K562 (cell line): ENCODE data around the gene CWC22. TPM values are rescaled to one million over a fixed set of nuclear protein-coding genes. Genes with fewer than 3 reads are reported as not detected.

Experiments
- ATAC-seq: fragments of 200-7000 bp; cut with Tn5 transposase; 3 replicates; pipeline ENCODE4 v1.9.1; 2020; ENCODE audit warnings: moderate library complexity
- BruUV-seq: library from RNA; stranded (reverse); fragments of 400-500 nt; replicated peaks from 2 replicates; lab custom pipeline; 2021; lab: Mats Ljungman, UMichigan
- CTCF ChIA-PET: fragments of 300-600 bp; formaldehyde crosslinking; extraction: SDS; loops from one replicate; lab custom pipeline; 2021; ENCODE audit warnings: low intra/inter-chr PET ratio; lab: Yijun Ruan, JAX
- POLR2A ChIA-PET: fragments of 300-600, 350-650 bp; sonication (Branson Sonifier 250); formaldehyde crosslinking; extraction: SDS; loops from one replicate; lab custom pipeline; 2021; ENCODE audit warnings: antibody characterized with exemption, inconsistent platforms; lab: Yijun Ruan, JAX
- DNase-seq, 4 experiments: peaks; one replicate each; pipeline versions ENCODE4 v3.0.0 to v3.0.0-alpha.2; 2011 to 2018; ENCODE audit warnings: low spot score in 3 of 4, mixed read lengths in 3 of 4; ENCODE audit errors: extremely low read depth in 1 of 4
- FAIRE-seq: peaks from 2 replicates; lab custom pipeline; 2011; peaks lifted over from hg19 to GRCh38; lab: Jason Lieb, UNC
- H2AFZ ChIP-seq: 2 replicates; pipeline ENCODE4 v1.6.0; 2011; ENCODE audit warnings: low read depth, low read length, control low read depth, inconsistent platforms
- H3K27ac ChIP-seq: fragments of 200-600 bp; 3 replicates; pipeline ENCODE4 v1.8.0; 2011; ENCODE audit warnings: low read depth, mild to moderate bottlenecking, control low read depth, inconsistent platforms, low read length, moderate library complexity, mixed read lengths; ENCODE audit errors: extremely low read depth
- H3K27me3 ChIP-seq, 2 experiments: fragments of 300-600 bp in 1 of 2; 2 replicates in 1 of 2; 3 replicates in 1 of 2; pipeline versions ENCODE4 v1.6.0 to v1.8.0; 2011; ENCODE audit warnings: inconsistent platforms in 2 of 2, low read length in 2 of 2, mild to moderate bottlenecking in 1 of 2, mixed read lengths in 1 of 2, moderate library complexity in 1 of 2; ENCODE audit not compliant: control insufficient read depth in 2 of 2, insufficient read depth in 2 of 2
- H3K36me3 ChIP-seq: fragments of 300-600 bp; 3 replicates; pipeline ENCODE4 v1.8.0; 2011; ENCODE audit warnings: mild to moderate bottlenecking, low read length, inconsistent platforms; ENCODE audit not compliant: control insufficient read depth, insufficient read depth
- H3K4me1 ChIP-seq, 2 experiments: fragments of 200-600 bp in 1 of 2; replicated peaks in 1 of 2; 2 replicates in 1 of 2; 3 replicates in 1 of 2; pipeline versions ENCODE4 v1.5.1 to v1.8.0; 2011; ENCODE audit warnings: inconsistent platforms in 2 of 2, low read length in 2 of 2, mild to moderate bottlenecking in 1 of 2, mixed read lengths in 1 of 2, moderate library complexity in 1 of 2; ENCODE audit not compliant: control insufficient read depth in 2 of 2, insufficient read depth in 2 of 2
- H3K4me2 ChIP-seq: 2 replicates; pipeline ENCODE4 v1.6.1; 2011; ENCODE audit warnings: low read length, control low read depth, inconsistent platforms, mixed read lengths; ENCODE audit not compliant: insufficient read depth
- H3K4me3 ChIP-seq: fragments of 200-600 bp; sonication (generic), shearing (Covaris generic); 2 replicates; pipeline ENCODE4 v1.5.1; 2016; ENCODE audit warnings: control low read depth, inconsistent platforms
- H3K79me2 ChIP-seq: fragments of 200-600 bp; 3 replicates; pipeline ENCODE4 v1.8.0; 2011; ENCODE audit warnings: low read length, inconsistent platforms; ENCODE audit not compliant: control insufficient read depth, insufficient read depth
- H3K9ac ChIP-seq, 2 experiments: 2 replicates each; pipeline versions ENCODE4 v1.6.0 to v1.6.1; 2011; ENCODE audit warnings: low read depth in 2 of 2, low read length in 2 of 2, control low read depth in 1 of 2, inconsistent platforms in 1 of 2, mild to moderate bottlenecking in 1 of 2, mixed read lengths in 1 of 2; ENCODE audit not compliant: insufficient read depth in 1 of 2
- H3K9me1 ChIP-seq: one replicate; pipeline ENCODE4 v1.6.0; 2011; ENCODE audit warnings: inconsistent platforms, mild to moderate bottlenecking, low read length, moderate library complexity; ENCODE audit not compliant: control insufficient read depth, insufficient read depth
- H3K9me3 ChIP-seq: replicated peaks from 2 replicates; pipeline ENCODE4 v1.5.1; 2011; ENCODE audit warnings: low read depth, low read length, inconsistent platforms; ENCODE audit not compliant: control insufficient read depth, insufficient read depth
- H4K20me1 ChIP-seq: replicated peaks from 2 replicates; pipeline ENCODE4 v1.6.1; 2011; ENCODE audit warnings: low read length, inconsistent platforms, mixed read lengths; ENCODE audit not compliant: control insufficient read depth, insufficient read depth
- ADNP ChIP-seq: fragments of 200-800 bp; sonication (Bioruptor generic); IDR thresholded peaks from 2 replicates; pipeline ENCODE4 v1.6.1; 2016; ENCODE audit warnings: missing genetic modification characterization, missing compliant biosample characterization
- CBFA2T2 ChIP-seq: fragments of 450-650 bp; conservative IDR thresholded peaks from 2 replicates; pipeline ENCODE4 v1.6.1; 2017; ENCODE audit warnings: mild to moderate bottlenecking
- DACH1 ChIP-seq: fragments of 450-650 bp; IDR thresholded peaks from 2 replicates; pipeline ENCODE4 v1.6.1; 2018; ENCODE audit not compliant: partially characterized antibody
- DNMT1 ChIP-seq: fragments of 450-650 bp; IDR thresholded peaks from 2 replicates; pipeline ENCODE4 v1.6.1; 2016; ENCODE audit warnings: antibody characterized with exemption, mild to moderate bottlenecking
- FOXA3 ChIP-seq, 2 experiments: fragments of 450-650 bp in 1 of 2; sonication (generic) in 1 of 2; formaldehyde crosslinking; IDR thresholded peaks in 1 of 2; conservative IDR thresholded peaks in 1 of 2; 2 replicates each; pipeline versions ENCODE4 v1.4.0 to v1.8.0; 2020 to 2022; ENCODE audit warnings: mild to moderate bottlenecking in 2 of 2, missing genetic modification reagents in 1 of 2
- HMG20A ChIP-seq: fragments of 450-650 bp; formaldehyde crosslinking; conservative IDR thresholded peaks from 2 replicates; pipeline ENCODE4 v1.4.0; 2020; ENCODE audit warnings: mild to moderate bottlenecking, mixed read lengths
- HNRNPH1 ChIP-seq: fragments of 200-400 bp; formaldehyde crosslinking; optimal IDR thresholded peaks from 2 replicates; pipeline ENCODE3; 2017; ENCODE audit warnings: low read depth, mild to moderate bottlenecking, low read length, moderate library complexity
- HNRNPK ChIP-seq: fragments of 200-400 bp; formaldehyde crosslinking; IDR thresholded peaks from one replicate; pipeline ENCODE4 v1.6.1; 2018; ENCODE audit warnings: mild to moderate bottlenecking, low read depth, low read length; ENCODE audit not compliant: poor library complexity, severe bottlenecking
- KHSRP ChIP-seq: fragments of 450-650 bp; IDR thresholded peaks from 2 replicates; pipeline ENCODE4 v1.6.1; 2017
- RBM17 ChIP-seq: fragments of 200-400 bp; formaldehyde crosslinking; IDR thresholded peaks from 2 replicates; pipeline ENCODE4 v1.6.1; 2017; ENCODE audit warnings: low read depth, mild to moderate bottlenecking, low read length, borderline replicate concordance
- TOE1 ChIP-seq, 2 experiments: fragments of 450-650 bp in 1 of 2; sonication (generic) in 1 of 2; formaldehyde crosslinking in 1 of 2; IDR thresholded peaks; 2 replicates each; pipeline versions ENCODE4 v1.7.1 to v1.8.0; 2016 to 2022; ENCODE audit warnings: borderline replicate concordance in 2 of 2, mild to moderate bottlenecking in 2 of 2, antibody characterized with exemption in 1 of 2, inconsistent platforms in 1 of 2, low read depth in 1 of 2, missing genetic modification reagents in 1 of 2, moderate library complexity in 1 of 2
- U2AF2 ChIP-seq: fragments of 200-400 bp; formaldehyde crosslinking; optimal IDR thresholded peaks from 2 replicates; pipeline ENCODE3; 2017; ENCODE audit warnings: low read depth, mild to moderate bottlenecking, low read length
- USF1 ChIP-seq: sonication (generic); formaldehyde crosslinking; IDR thresholded peaks from 2 replicates; pipeline ENCODE4 v1.9.0; 2022; ENCODE audit warnings: mild to moderate bottlenecking, missing genetic modification reagents
- ZNF639 ChIP-seq, 2 experiments: fragments of 200-800 bp in 1 of 2; sonication (Bioruptor generic) in 1 of 2; sonication (generic) in 1 of 2; formaldehyde crosslinking in 1 of 2; IDR thresholded peaks in 1 of 2; conservative IDR thresholded peaks in 1 of 2; 2 replicates each; pipeline versions ENCODE4 v1.5.0 to v1.6.1; 2016 to 2020; ENCODE audit warnings: missing compliant biosample characterization in 1 of 2, missing genetic modification characterization in 1 of 2, missing genetic modification reagents in 1 of 2
- ZNF699 ChIP-seq: fragments of 250-450 bp; sonication (Bioruptor Pico); IDR thresholded peaks from 2 replicates; pipeline ENCODE4 v1.8.0; 2021; ENCODE audit warnings: mild to moderate bottlenecking, moderate library complexity; ENCODE audit not compliant: insufficient replicate concordance
- WGBS: fragments of 100-300 bp; shearing (Covaris generic); methylation state at CpG from one replicate; pipeline ENCODE4 v1.1.6; 2016; ENCODE audit warnings: low coverage, mixed read lengths; ENCODE audit not compliant: insufficient coverage; ENCODE audit errors: missing lambda C conversion rate; 5-methylcytosine and 5-hydroxymethylcytosine counted together
- in situ Hi-C: fragments of 300-500 bp; cut with MboI; formaldehyde crosslinking; loops from 4 replicates; pipeline ENCODE4 v1.15.0; 2018; ENCODE audit warnings: inconsistent platforms, mixed read lengths
- intact Hi-C: fragments of 100-400 bp; cut with micrococcal nuclease; formaldehyde crosslinking; loops from 2 replicates; pipeline ENCODE4 v1.14.2; 2022
- polyA plus RNA-seq, 8 experiments: library from polyadenylated mRNA; depleted of rRNA in 4 of 8; stranded (reverse) in 5 of 8; unstranded in 3 of 8; fragments of >200 nt; fragmentation: Nextera tagmentation in 2 of 8; fragmentation: Illumina TruSeq in 1 of 8; extraction: Ambion mirVana in 2 of 8; extraction: Trizol in 1 of 8; gene quantifications; 2 replicates each; pipeline versions ENCODE4 v1.2.1 to v1.2.3, GENCODE V29; 2011 to 2014; ENCODE audit warnings: inconsistent platforms in 1 of 8, missing spikeins in 1 of 8
- total RNA-seq, 7 experiments: library from RNA; depleted of rRNA in 6 of 7; stranded (reverse); fragments of >200 nt in 6 of 7; fragmentation: Illumina TruSeq in 2 of 7; extraction: Trizol in 2 of 7; gene quantifications; 2 replicates each; pipeline versions ENCODE4 v1.2.1 to v1.2.3, GENCODE V29; 2011 to 2021; ENCODE audit warnings: low replicate concordance in 1 of 7

Gene CWC22
- total and polyA plus RNA-seq, 9 of the 15 experiments (the other 6 are each of a cell fraction or from before 2014, with no cell fraction given) = 14.5 to 54.2 (median 36.7) TPM

GRCh38 chr2:179946346-179946745 is 60.8 kb downstream of the CWC22 start:
- in situ Hi-C loops = no loop called here
- peaks cover 62% of the 10 kb centered on the region for H3K36me3 ChIP-seq
- H3K4me2 ChIP-seq = no peak overlapping the region

DNA sequence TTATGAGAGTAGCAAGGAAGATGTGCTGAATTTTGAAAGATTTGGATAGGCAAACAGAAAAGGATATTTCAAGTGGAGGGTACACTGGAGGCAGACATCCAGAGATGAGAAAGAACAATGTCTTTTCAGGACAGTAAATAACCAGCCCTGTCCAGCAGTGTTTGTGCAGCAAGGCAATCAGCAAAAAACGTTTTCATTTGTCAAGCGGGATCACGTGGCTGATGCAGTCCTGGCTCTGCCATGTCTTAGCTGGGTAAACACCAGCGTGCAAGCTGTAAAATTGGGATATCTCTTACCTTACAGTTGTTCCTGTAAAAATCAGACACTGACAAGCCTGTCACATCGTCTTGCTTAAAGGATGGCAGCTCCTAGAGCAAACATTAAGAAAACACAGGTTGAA is 67.8 kb downstream of the CWC22 start:
- H3K27ac ChIP-seq = no peak overlapping the region
- no peaks in the 10 kb centered on the region for H3K4me1 ChIP-seq
- POLR2A ChIA-PET = no interaction called here
- ATAC-seq = peak; percentile 75
- H3K9ac ChIP-seq = no peak overlapping the region
- H3K36me3 ChIP-seq = no peaks in the 10 kb centered on the region
- H4K20me1 ChIP-seq = no peaks in the 10 kb centered on the region
- H3K4me2 ChIP-seq = peak overlapping the region; percentile 30
- peak overlapping the region; percentile 64 for H2AFZ ChIP-seq
- FAIRE-seq = peak; percentile 42
- intact Hi-C loops = loop anchor here (5.0 kb wide), 2 partner anchors 97 to 138 kb away; no protein-coding TSS in a partner anchor
- 8% methylated on average over 5 of the region's 5 CpGs for WGBS
- no peaks in the 10 kb centered on the region for H3K27me3 ChIP-seq
- no TSS peak for BruUV-seq
- in situ Hi-C loops = no loop called here
- H3K9me1 ChIP-seq = no peaks in the 10 kb centered on the region
- no peaks in the 10 kb centered on the region for H3K79me2 ChIP-seq
- peak in 2 of 4 experiments; percentile 18 to 19 for DNase-seq
- CTCF ChIA-PET = no interaction called here
- H3K9me3 ChIP-seq = no peaks in the 10 kb centered on the region
- H3K4me3 ChIP-seq = no peak overlapping the region
- TF ChIP-seq HNRNPH1 (no peak), TOE1 (IDR thresholded peaks at IDR 0.05; ENCODE audit: borderline replicate concordance) (no peak), TOE1 (CRISPR knock-in tag; IDR thresholded peaks at IDR 0.05; ENCODE audit: borderline replicate concordance, low read depth) (no peak), U2AF2 (no peak), KHSRP (no peak), DNMT1 (no peak), CBFA2T2 (0 out of 2 replicates have a peak, but pooled peaks have one; percentile 10), ZNF639 (CRISPR knock-in tag; conservative IDR thresholded peaks at IDR 0.05 in 1 of 2, IDR thresholded peaks at IDR 0.05 in 1 of 2) (no peak), DACH1 (no peak), FOXA3 (CRISPR knock-in tag; conservative IDR thresholded peaks at IDR 0.05 in 1 of 2, IDR thresholded peaks at IDR 0.05 in 1 of 2) (no peak), HMG20A (CRISPR knock-in tag) (no peak), USF1 (peak; percentile 82), ADNP (no peak)

More at GRCh38 chr2:179946346-179946745, 60.8 kb downstream of the CWC22 start:
- H3K79me2 ChIP-seq = no peaks in the 10 kb centered on the region
- ChIA-PET POLR2A (no interaction called here), CTCF (no interaction called here)
- H3K4me3 ChIP-seq = no peak overlapping the region
- intact Hi-C loops = no loop called here
- H4K20me1 ChIP-seq = no peaks in the 10 kb centered on the region
- TF ChIP-seq HNRNPK (peak; percentile 84), ZNF699 (CRISPR knock-in tag) (no peak), RBM17 (no peak)
- no peak for FAIRE-seq
- H3K27me3 ChIP-seq = no peaks in the 10 kb centered on the region
- DNase-seq = no peak
- BruUV-seq = no TSS peak
- 90% methylated on average over 2 of the region's 4 CpGs for WGBS
- no peak overlapping the region for H3K9ac ChIP-seq
- H3K9me1 ChIP-seq = no peaks in the 10 kb centered on the region
- H3K9me3 ChIP-seq = no peaks in the 10 kb centered on the region
- no peak for ATAC-seq
- H3K27ac ChIP-seq = no peak overlapping the region
- no peaks in the 10 kb centered on the region for H3K4me1 ChIP-seq
- H2AFZ ChIP-seq = no peak overlapping the region
